Neural progenitor cell (in vitro differentiated cells): ENCODE measurements around the gene NLGN4X. TPM values are rescaled to one million over a fixed set of nuclear protein-coding genes. Genes with fewer than 3 reads are reported as not detected.

ENCODE experiments used
- DNase-seq: peaks from one replicate; pipeline ENCODE4 v3.0.0-alpha.2; 2016; ENCODE audit warnings: low spot score
- H2AFZ ChIP-seq: fragments of 200-600 bp; sonication (generic); replicated peaks from 2 replicates; pipeline ENCODE4 v1.6.1; 2016; ENCODE audit warnings: antibody characterized with exemption
- H3F3A ChIP-seq: fragments of 200-600 bp; sonication (generic); 2 replicates; pipeline ENCODE4 v1.6.1; 2016; ENCODE audit warnings: antibody characterized with exemption, low read depth
- H3K27ac ChIP-seq: fragments of 200-600 bp; sonication (generic); 2 replicates; pipeline ENCODE4 v1.5.1; 2016; ENCODE audit warnings: mild to moderate bottlenecking
- H3K27me3 ChIP-seq: fragments of 200-600 bp; sonication (generic); 2 replicates; pipeline ENCODE4 v1.6.1; 2016; ENCODE audit warnings: mild to moderate bottlenecking, moderate library complexity
- H3K36me3 ChIP-seq: fragments of 200-600 bp; sonication (generic); 2 replicates; pipeline ENCODE4 v1.5.1; 2016
- H3K4me1 ChIP-seq: fragments of 200-600 bp; sonication (generic); 2 replicates; pipeline ENCODE4 v1.6.1; 2016; ENCODE audit warnings: mixed run types
- H3K4me2 ChIP-seq: fragments of 200-600 bp; sonication (generic); 2 replicates; pipeline ENCODE4 v1.6.1; 2016
- H3K4me3 ChIP-seq: fragments of 200-600 bp; sonication (generic); 2 replicates; pipeline ENCODE4 v1.5.1; 2016
- H3K79me2 ChIP-seq: fragments of 200-600 bp; sonication (generic); 2 replicates; pipeline ENCODE4 v1.6.1; 2016; ENCODE audit warnings: low read depth
- H3K9ac ChIP-seq: fragments of 200-600 bp; sonication (generic); 2 replicates; pipeline ENCODE4 v1.6.1; 2016
- H3K9me3 ChIP-seq: fragments of 200-600 bp; sonication (generic); 2 replicates; pipeline ENCODE4 v1.5.1; 2016; ENCODE audit warnings: low read depth
- H4K20me1 ChIP-seq: fragments of 200-600 bp; sonication (generic); 2 replicates; pipeline ENCODE4 v1.6.1; 2016; ENCODE audit warnings: low read depth
- H3K27ac Mint-ChIP-seq: 3 replicates; pipeline ENCODE4 v1.8.0; 2021; ENCODE audit warnings: mixed read lengths
- H3K27me3 Mint-ChIP-seq: 2 replicates; pipeline ENCODE4 v1.8.0; 2022; ENCODE audit warnings: low read depth, mild to moderate bottlenecking, inconsistent platforms, moderate library complexity, mixed read lengths; ENCODE audit not compliant: insufficient read depth
- H3K36me3 Mint-ChIP-seq: 3 replicates; pipeline ENCODE4 v1.8.0; 2021; ENCODE audit warnings: mixed read lengths
- H3K4me1 Mint-ChIP-seq: 3 replicates; pipeline ENCODE4 v1.8.0; 2021; ENCODE audit warnings: mixed read lengths
- H3K4me3 Mint-ChIP-seq: 3 replicates; pipeline ENCODE4 v1.8.0; 2021; ENCODE audit warnings: mild to moderate bottlenecking, moderate library complexity, mixed read lengths
- H3K9me3 Mint-ChIP-seq: 3 replicates; pipeline ENCODE4 v1.8.0; 2020; ENCODE audit warnings: mixed read lengths
- EZH2 ChIP-seq: fragments of 200-600 bp; sonication (generic); IDR thresholded peaks from 2 replicates; pipeline ENCODE4 v1.6.1; 2017; ENCODE audit warnings: antibody characterized with exemption, mild to moderate bottlenecking, moderate library complexity
- EZH2phosphoT487 ChIP-seq: fragments of 200-600 bp; sonication (generic); IDR thresholded peaks from 2 replicates; pipeline ENCODE4 v1.6.1; 2017; ENCODE audit warnings: antibody characterized with exemption
- total RNA-seq: library from RNA; depleted of rRNA; stranded (reverse); fragments of >200 nt; gene quantifications from 2 replicates; pipeline ENCODE4 v1.2.3, GENCODE V29; 2015; ENCODE audit warnings: low replicate concordance
- TF ChIP-seq, protein P1 (sequence below): fragments of 200-600 bp; sonication (generic); IDR thresholded peaks from 2 replicates; pipeline ENCODE4 v1.5.1; 2017; ENCODE audit warnings: antibody characterized with exemption, mild to moderate bottlenecking

The NLGN4X gene
- total RNA-seq, 1 donor from 2014 or later, result 10.1 TPM

DNA sequence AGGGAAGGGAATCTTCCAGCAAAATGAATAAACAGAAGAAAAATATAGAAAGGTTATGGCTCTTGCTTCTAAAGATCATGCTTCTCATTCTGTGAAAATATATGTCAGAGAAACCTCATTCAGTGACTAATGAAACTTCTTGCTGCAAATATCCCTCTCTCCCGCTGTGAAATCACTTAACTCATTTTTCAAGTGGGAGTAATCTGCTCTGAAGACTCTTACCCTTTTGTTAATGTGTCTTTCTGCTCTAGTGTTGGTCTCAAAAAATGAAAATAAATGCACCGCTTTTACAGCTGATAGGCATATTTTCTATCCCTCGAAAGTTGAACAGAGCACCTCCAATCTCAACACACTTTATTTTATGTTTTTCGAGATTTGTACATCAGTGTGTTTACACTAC is 252.3 kb downstream of the NLGN4X start:
- no peak for DNase-seq
- Mint-ChIP-seq H3K27ac (no peak overlapping the region), H3K4me1 (peaks cover 14% of the 10 kb centered on the region), H3K27me3 (no peaks in the 10 kb centered on the region), H3K4me3 (no peak overlapping the region), H3K9me3 (no peaks in the 10 kb centered on the region), H3K36me3 (peaks cover 2% of the 10 kb centered on the region)
- TF ChIP-seq EZH2phosphoT487 (no peak), EZH2 (no peak)
- TF ChIP-seq, protein P1, sequence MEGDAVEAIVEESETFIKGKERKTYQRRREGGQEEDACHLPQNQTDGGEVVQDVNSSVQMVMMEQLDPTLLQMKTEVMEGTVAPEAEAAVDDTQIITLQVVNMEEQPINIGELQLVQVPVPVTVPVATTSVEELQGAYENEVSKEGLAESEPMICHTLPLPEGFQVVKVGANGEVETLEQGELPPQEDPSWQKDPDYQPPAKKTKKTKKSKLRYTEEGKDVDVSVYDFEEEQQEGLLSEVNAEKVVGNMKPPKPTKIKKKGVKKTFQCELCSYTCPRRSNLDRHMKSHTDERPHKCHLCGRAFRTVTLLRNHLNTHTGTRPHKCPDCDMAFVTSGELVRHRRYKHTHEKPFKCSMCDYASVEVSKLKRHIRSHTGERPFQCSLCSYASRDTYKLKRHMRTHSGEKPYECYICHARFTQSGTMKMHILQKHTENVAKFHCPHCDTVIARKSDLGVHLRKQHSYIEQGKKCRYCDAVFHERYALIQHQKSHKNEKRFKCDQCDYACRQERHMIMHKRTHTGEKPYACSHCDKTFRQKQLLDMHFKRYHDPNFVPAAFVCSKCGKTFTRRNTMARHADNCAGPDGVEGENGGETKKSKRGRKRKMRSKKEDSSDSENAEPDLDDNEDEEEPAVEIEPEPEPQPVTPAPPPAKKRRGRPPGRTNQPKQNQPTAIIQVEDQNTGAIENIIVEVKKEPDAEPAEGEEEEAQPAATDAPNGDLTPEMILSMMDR, result no peak
- no peak overlapping the region for H3K4me3 ChIP-seq
- H4K20me1 ChIP-seq, result no peaks in the 10 kb centered on the region
- H3F3A ChIP-seq, result no peaks in the 10 kb centered on the region
- H3K27me3 ChIP-seq, result no peaks in the 10 kb centered on the region
- no peaks in the 10 kb centered on the region for H3K4me1 ChIP-seq
- no peaks in the 10 kb centered on the region for H3K9me3 ChIP-seq
- H3K27ac ChIP-seq, result no peak overlapping the region
- no peak overlapping the region for H2AFZ ChIP-seq
- H3K4me2 ChIP-seq, result no peak overlapping the region
- H3K36me3 ChIP-seq, result no peaks in the 10 kb centered on the region
- H3K79me2 ChIP-seq, result no peaks in the 10 kb centered on the region
- H3K9ac ChIP-seq, result no peak overlapping the region

DNA sequence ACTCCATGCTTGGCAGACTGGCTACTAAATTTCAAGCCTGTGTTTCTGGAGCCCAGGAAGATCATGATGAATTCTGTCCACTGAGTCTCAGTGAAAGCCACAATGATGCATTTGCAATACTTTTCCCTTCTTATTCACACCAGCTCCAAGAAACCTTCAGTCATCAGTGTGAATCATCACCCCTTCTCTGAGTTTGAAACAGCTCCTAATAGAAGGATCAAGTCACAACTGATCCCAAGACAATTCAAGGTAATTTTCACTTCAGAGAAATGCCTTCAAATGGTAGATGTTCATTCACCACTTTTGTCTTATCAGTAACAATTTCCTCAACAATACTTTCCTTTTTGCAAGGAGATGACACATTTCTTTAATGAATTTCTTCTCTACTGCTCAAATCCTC is 257.4 kb downstream of the NLGN4X start:
- H3K36me3 Mint-ChIP-seq, result peaks cover 2% of the 10 kb centered on the region
- Histone ChIP-seq H3K4me2 (no peak overlapping the region), H3K9ac (no peak overlapping the region), H3K9me3 (no peaks in the 10 kb centered on the region), H3K79me2 (no peaks in the 10 kb centered on the region), H3K4me3 (no peak overlapping the region), H3F3A (no peaks in the 10 kb centered on the region), H3K27me3 (no peaks in the 10 kb centered on the region), H2AFZ (no peak overlapping the region), H4K20me1 (no peaks in the 10 kb centered on the region), H3K36me3 (no peaks in the 10 kb centered on the region), H3K27ac (no peak overlapping the region), H3K4me1 (no peaks in the 10 kb centered on the region)
- H3K9me3 Mint-ChIP-seq, result no peaks in the 10 kb centered on the region
- no peak overlapping the region for H3K4me3 Mint-ChIP-seq
- no peak for DNase-seq
- H3K27me3 Mint-ChIP-seq, result no peaks in the 10 kb centered on the region
- H3K4me1 Mint-ChIP-seq, result peaks cover 8% of the 10 kb centered on the region
- H3K27ac Mint-ChIP-seq, result no peak overlapping the region
- no peak for TF ChIP-seq EZH2phosphoT487
- TF ChIP-seq, protein P1, result no peak
- no peak for TF ChIP-seq EZH2

DNA sequence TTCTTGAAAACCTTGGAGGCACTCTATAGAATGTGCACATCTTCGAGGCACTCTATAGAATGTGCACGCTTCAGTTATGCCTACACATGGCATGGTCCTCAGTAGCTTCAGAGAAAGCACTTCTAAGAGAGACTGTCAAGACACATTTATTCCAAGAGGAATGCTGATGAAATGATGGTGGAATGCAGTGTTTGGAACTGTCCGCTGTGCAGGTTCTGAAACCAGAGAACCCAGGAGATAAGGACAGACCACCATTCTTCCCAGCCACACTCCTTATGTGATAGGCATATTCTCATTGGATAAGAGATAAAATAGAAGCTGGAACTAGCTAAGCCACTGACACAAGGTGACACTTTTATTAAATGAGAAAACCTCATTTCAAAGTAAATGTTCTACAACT is 263.3 kb downstream of the NLGN4X start:
- H3K36me3 Mint-ChIP-seq, result peaks cover 3% of the 10 kb centered on the region
- TF ChIP-seq EZH2 (no peak), EZH2phosphoT487 (no peak)
- TF ChIP-seq, protein P1, result no peak

More for the DNA sequence above, 263.3 kb downstream of the NLGN4X start:
- no peak for DNase-seq
- H3K4me2 ChIP-seq, result no peak overlapping the region
- H3K27me3 ChIP-seq, result no peaks in the 10 kb centered on the region
- no peaks in the 10 kb centered on the region for H4K20me1 ChIP-seq
- no peak overlapping the region for H3K4me3 Mint-ChIP-seq
- no peak overlapping the region for H2AFZ ChIP-seq
- H3K79me2 ChIP-seq, result no peaks in the 10 kb centered on the region
- no peak overlapping the region for H3K27ac ChIP-seq
- H3K27me3 Mint-ChIP-seq, result no peaks in the 10 kb centered on the region
- no peaks in the 10 kb centered on the region for H3K4me1 Mint-ChIP-seq
- no peak overlapping the region for H3K27ac Mint-ChIP-seq
- H3K9me3 ChIP-seq, result peaks cover 7% of the 10 kb centered on the region
- H3K4me1 ChIP-seq, result no peaks in the 10 kb centered on the region
- H3K9ac ChIP-seq, result no peak overlapping the region
- H3K36me3 ChIP-seq, result no peaks in the 10 kb centered on the region
- no peak overlapping the region for H3K4me3 ChIP-seq
- peaks cover 2% of the 10 kb centered on the region for H3K9me3 Mint-ChIP-seq
- H3F3A ChIP-seq, result no peaks in the 10 kb centered on the region
